ENCODE measurements around the gene TMEM138. TPM values are rescaled to one million over a fixed set of nuclear protein-coding genes. Genes with fewer than 3 reads are reported as not detected.

The TMEM138 gene
- total RNA-seq (2014; rRNA removed; shearing (Covaris generic)) (25.8 and 31.1 TPM in 2 replicates), total RNA-seq (2022) (48.8 and 51.5 TPM in 2 replicates), Bru-seq, nascent RNA (percentile 88 among the genes with signal in this experiment), BruChase-seq, experiment 1, labeled RNA remaining after a 6-hour chase (percentile 82 among the genes with signal in this experiment), BruChase-seq, experiment 2, labeled RNA remaining after a 2-hour chase (percentile 83 among the genes with signal in this experiment)
- long read RNA-seq, transcript TMEM138-209 (3 exons, 2,839 nt), result minor isoform, 16 of 51 reads
- long read RNA-seq, transcript TMEM138-201 (5 exons, 1,848 nt), result major isoform, 22 of 51 reads
- long read RNA-seq, partial matches to known transcripts, result 1 of 51 reads
- long read RNA-seq, other reads (novel, unspliced or antisense), result 6 of 51 reads

GRCh38 chr11:61361741-61362541, at the start of gene TMEM138, which contains the start of gene CYB561A3:
TSS of gene TMEM138 (plus strand) at chr11:61362374. CDS start at chr11:61364391, 2,017 bp downstream.
TSS of gene CYB561A3 (minus strand) at chr11:61361882. CDS start at chr11:61356713, 5,169 bp downstream.
- Histone ChIP-seq H3K36me3 (ENCODE audit: insufficient read depth, low read length) (peaks cover 39% of the 10 kb centered on the region), H3K4me2 (ENCODE audit: low read length) (peak within 1 kb of the TSS; percentile 85), H3K4me3 (ENCODE audit: low read depth, low read length, poor library complexity, severe bottlenecking) (peak within 1 kb of the TSS; percentile 86), H3K9me3 (ENCODE audit: low read length) (no peaks in the 10 kb centered on the region), H3K27ac (ENCODE audit: low read depth, low read length, poor library complexity, severe bottlenecking) (peak within 1 kb of the TSS; percentile 89), H3K79me2 (ENCODE audit: insufficient read depth, low read depth, low read length) (peaks cover 51% of the 10 kb centered on the region), H3K4me1 (ENCODE audit: insufficient read depth, low read length, poor library complexity, severe bottlenecking) (peaks cover 45% of the 10 kb centered on the region), H4K20me1 (ENCODE audit: insufficient read depth, low read length) (no peaks in the 10 kb centered on the region), H3K9me2 (ENCODE audit: insufficient read depth, low read length) (no peaks in the 10 kb centered on the region), H2AFZ (ENCODE audit: low read length) (peak within 1 kb of the TSS; percentile 65)
- peak; percentile 95 for DNase-seq (ENCODE audit: low spot score)
- BruUV-seq (replicated peaks), result no TSS peak
- POLR2A ChIA-PET, result interaction anchor here (0.5 to 4.7 kb wide), 13 partner anchors 9 to 1468 kb away, joined by 3 to 80 read pairs (median 5); partner anchors contain the start of genes CPSF7, DDB1, SDHAF2 and TKFC
- intact Hi-C loops (cut with micrococcal nuclease; ENCODE audit: unreplicated experiment), result loop anchor here (5.0 kb wide), 1 partner anchor 65 kb away; the partner anchor contains the start of gene CPSF7
- no peak for TF ChIP-seq CTCF (conservative IDR thresholded peaks at IDR 0.05; ENCODE audit: low read length)
- TF ChIP-seq EZH2phosphoT487 (IDR thresholded peaks at IDR 0.05; ENCODE audit: borderline replicate concordance, low read depth, low read length), result no peak
- CTCF ChIA-PET (ENCODE audit: unreplicated experiment), result interaction anchor here (0.9 to 1.8 kb wide), 3 partner anchors 26 to 67 kb away, joined by 3 to 13 read pairs (median 3); partner anchors contain the start of gene VWCE

GRCh38 chr11:61315260-61315659, 46.9 kb upstream of the TMEM138 start:
- ChIA-PET POLR2A (interaction anchor here (0.7 to 1.5 kb wide), 2 partner anchors 10 to 19 kb away, joined by 3 to 4 read pairs; no protein-coding TSS in a partner anchor), CTCF (ENCODE audit: unreplicated experiment) (no interaction called here)
- Histone ChIP-seq H2AFZ (ENCODE audit: low read length) (no peak overlapping the region), H3K79me2 (ENCODE audit: insufficient read depth, low read depth, low read length) (no peaks in the 10 kb centered on the region), H3K4me3 (ENCODE audit: low read depth, low read length, poor library complexity, severe bottlenecking) (no peak overlapping the region), H3K9me2 (ENCODE audit: insufficient read depth, low read length) (no peaks in the 10 kb centered on the region), H3K9me3 (ENCODE audit: low read length) (no peaks in the 10 kb centered on the region), H3K36me3 (ENCODE audit: insufficient read depth, low read length) (peaks cover 97% of the 10 kb centered on the region), H4K20me1 (ENCODE audit: insufficient read depth, low read length) (no peaks in the 10 kb centered on the region), H3K4me2 (ENCODE audit: low read length) (no peak overlapping the region), H3K4me1 (ENCODE audit: insufficient read depth, low read length, poor library complexity, severe bottlenecking) (no peaks in the 10 kb centered on the region), H3K27ac (ENCODE audit: low read depth, low read length, poor library complexity, severe bottlenecking) (no peak overlapping the region)
- no peak for DNase-seq (ENCODE audit: low spot score)
- TF ChIP-seq EZH2phosphoT487 (IDR thresholded peaks at IDR 0.05; ENCODE audit: borderline replicate concordance, low read depth, low read length) (no peak), CTCF (conservative IDR thresholded peaks at IDR 0.05; ENCODE audit: low read length) (no peak)
- no TSS peak for BruUV-seq (replicated peaks)
- intact Hi-C loops (cut with micrococcal nuclease; ENCODE audit: unreplicated experiment), result no loop called here
